ENCODE data around the gene RAP1GDS1. TPM values are rescaled to one million over a fixed set of nuclear protein-coding genes. Genes with fewer than 3 reads are reported as not detected.
"Not testable (repeated sequence)": the region's sequence is repeated elsewhere in the genome, so short reads cannot be mapped to it uniquely, and the experiment has no call there.

RAP1GDS1 gene
- total and polyA plus RNA-seq, 4 donors: 11.2 to 19.4 (median 16.0) TPM

DNA sequence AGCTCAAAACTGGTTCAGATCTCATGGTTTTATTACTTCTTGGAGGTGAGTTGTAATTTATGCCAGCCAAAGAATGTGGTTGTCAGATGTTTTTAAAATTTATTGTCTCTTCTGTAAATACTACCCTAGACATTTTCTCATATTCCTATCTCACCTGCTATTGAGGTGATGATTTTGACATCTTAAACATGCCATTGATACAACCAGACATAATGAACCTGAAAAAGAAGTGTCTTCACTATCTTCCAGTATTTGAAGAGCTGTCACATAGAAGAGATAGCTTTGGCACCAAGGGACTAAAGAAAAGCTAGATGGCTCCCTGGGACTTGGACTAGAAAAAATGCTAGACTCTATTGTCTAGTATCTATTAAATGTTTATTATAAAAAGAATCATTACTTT, 155.7 kb downstream of the RAP1GDS1 start:
- Histone ChIP-seq H3K9me3 (ENCODE audit: control insufficient read depth in 4 of 4, low read length in 3 of 4) (peaks cover 0 to 4% (median 0%) of the 10 kb centered on the region in 4 donors), H3K27ac (ENCODE audit: low read depth in 1 of 2, low read length in 2 of 2) (no peak overlapping the region), H3K4me3 (ENCODE audit: low read depth in 1 of 3, low read length in 3 of 3) (no peak overlapping the region), H3K36me3 (ENCODE audit: control insufficient read depth in 4 of 4, insufficient read depth in 3 of 4, low read depth in 1 of 4, low read length in 3 of 4) (peaks cover 4 to 12% (median 8%) of the 10 kb centered on the region in 4 donors), H3K27me3 (ENCODE audit: control insufficient read depth in 4 of 4, insufficient read depth in 4 of 4, low read length in 3 of 4) (no peaks in the 10 kb centered on the region), H3K4me1 (ENCODE audit: control insufficient read depth in 4 of 4, insufficient read depth in 4 of 4, low read length in 3 of 4) (no peaks in the 10 kb centered on the region), H3K9ac (ENCODE audit: low read depth in 1 of 2, low read length in 2 of 2) (no peak overlapping the region)
- no peak for DNase-seq (ENCODE audit: low spot score)
- TF ChIP-seq EGR1 (IDR thresholded peaks at IDR 0.05; ENCODE audit: low read depth in 2 of 2): no peak
- TF ChIP-seq JUND (IDR thresholded peaks at IDR 0.05): no peak
- TF ChIP-seq, protein P1, sequence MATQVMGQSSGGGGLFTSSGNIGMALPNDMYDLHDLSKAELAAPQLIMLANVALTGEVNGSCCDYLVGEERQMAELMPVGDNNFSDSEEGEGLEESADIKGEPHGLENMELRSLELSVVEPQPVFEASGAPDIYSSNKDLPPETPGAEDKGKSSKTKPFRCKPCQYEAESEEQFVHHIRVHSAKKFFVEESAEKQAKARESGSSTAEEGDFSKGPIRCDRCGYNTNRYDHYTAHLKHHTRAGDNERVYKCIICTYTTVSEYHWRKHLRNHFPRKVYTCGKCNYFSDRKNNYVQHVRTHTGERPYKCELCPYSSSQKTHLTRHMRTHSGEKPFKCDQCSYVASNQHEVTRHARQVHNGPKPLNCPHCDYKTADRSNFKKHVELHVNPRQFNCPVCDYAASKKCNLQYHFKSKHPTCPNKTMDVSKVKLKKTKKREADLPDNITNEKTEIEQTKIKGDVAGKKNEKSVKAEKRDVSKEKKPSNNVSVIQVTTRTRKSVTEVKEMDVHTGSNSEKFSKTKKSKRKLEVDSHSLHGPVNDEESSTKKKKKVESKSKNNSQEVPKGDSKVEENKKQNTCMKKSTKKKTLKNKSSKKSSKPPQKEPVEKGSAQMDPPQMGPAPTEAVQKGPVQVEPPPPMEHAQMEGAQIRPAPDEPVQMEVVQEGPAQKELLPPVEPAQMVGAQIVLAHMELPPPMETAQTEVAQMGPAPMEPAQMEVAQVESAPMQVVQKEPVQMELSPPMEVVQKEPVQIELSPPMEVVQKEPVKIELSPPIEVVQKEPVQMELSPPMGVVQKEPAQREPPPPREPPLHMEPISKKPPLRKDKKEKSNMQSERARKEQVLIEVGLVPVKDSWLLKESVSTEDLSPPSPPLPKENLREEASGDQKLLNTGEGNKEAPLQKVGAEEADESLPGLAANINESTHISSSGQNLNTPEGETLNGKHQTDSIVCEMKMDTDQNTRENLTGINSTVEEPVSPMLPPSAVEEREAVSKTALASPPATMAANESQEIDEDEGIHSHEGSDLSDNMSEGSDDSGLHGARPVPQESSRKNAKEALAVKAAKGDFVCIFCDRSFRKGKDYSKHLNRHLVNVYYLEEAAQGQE (IDR thresholded peaks at IDR 0.05): no peak

DNA sequence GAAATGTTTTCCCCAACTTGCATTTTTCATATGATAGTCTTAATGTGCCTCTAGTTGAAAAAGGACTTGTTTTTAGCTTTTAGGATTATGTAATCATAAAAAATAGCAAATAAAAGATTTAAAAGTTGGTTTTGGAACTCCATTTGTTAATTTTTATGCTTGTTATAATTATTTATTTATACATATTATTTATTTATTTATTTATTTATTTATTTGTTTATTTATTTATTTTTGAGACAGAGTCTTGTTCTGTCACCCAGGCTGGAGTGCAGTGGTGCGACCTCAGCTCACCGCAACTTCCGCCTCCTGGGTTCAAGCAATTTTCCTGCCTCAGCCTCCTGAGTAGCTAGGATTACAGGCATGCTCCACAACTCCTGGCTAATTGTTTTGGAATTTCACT, 159.0 kb downstream of the RAP1GDS1 start:
- H3K36me3 ChIP-seq (ENCODE audit: control insufficient read depth in 4 of 4, insufficient read depth in 3 of 4, low read depth in 1 of 4, low read length in 3 of 4): peaks cover 3 to 12% (median 8%) of the 10 kb centered on the region in 4 donors
- H3K4me3 ChIP-seq (ENCODE audit: low read depth in 1 of 3, low read length in 3 of 3); H3K9ac ChIP-seq (ENCODE audit: low read depth in 1 of 2, low read length in 2 of 2); DNase-seq (ENCODE audit: low spot score); H3K27ac ChIP-seq (ENCODE audit: low read depth in 1 of 2, low read length in 2 of 2); H3K4me1 ChIP-seq (ENCODE audit: control insufficient read depth in 4 of 4, insufficient read depth in 4 of 4, low read length in 3 of 4); H3K9me3 ChIP-seq (ENCODE audit: control insufficient read depth in 4 of 4, low read length in 3 of 4); H3K27me3 ChIP-seq (ENCODE audit: control insufficient read depth in 4 of 4, insufficient read depth in 4 of 4, low read length in 3 of 4): not testable (repeated sequence)
- WGBS: 97% methylated on average over 3 of the region's 3 CpGs

DNA sequence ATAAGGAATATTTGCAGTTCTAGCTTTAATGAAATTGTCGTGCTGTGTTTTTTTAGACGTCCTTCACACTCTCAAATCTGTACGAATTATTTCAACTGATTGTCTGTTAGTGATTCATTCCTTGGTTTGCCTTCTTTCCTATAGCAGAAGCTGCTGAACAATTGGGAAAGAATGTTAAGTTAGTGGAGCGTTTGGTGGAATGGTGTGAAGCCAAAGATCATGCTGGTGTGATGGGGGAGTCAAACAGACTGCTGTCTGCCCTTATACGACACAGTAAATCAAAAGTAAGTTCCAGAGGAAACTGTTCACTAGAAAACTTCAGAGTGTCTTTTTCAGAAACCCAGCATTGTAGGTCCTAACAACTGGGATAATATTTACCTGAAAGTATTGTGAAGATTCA, 159.9 kb downstream of the RAP1GDS1 start:
- peaks cover 3 to 12% (median 8%) of the 10 kb centered on the region in 4 donors for H3K36me3 ChIP-seq (ENCODE audit: control insufficient read depth in 4 of 4, insufficient read depth in 3 of 4, low read depth in 1 of 4, low read length in 3 of 4)
- no peaks in the 10 kb centered on the region for H3K9me3 ChIP-seq (ENCODE audit: control insufficient read depth in 4 of 4, low read length in 3 of 4)
- H3K27ac ChIP-seq (ENCODE audit: low read depth in 1 of 2, low read length in 2 of 2): no peak overlapping the region
- no peak overlapping the region for H3K4me3 ChIP-seq (ENCODE audit: low read depth in 1 of 3, low read length in 3 of 3)
- 97% methylated on average over 5 of the region's 5 CpGs for WGBS
- no peak overlapping the region for H3K9ac ChIP-seq (ENCODE audit: low read depth in 1 of 2, low read length in 2 of 2)
- no peaks in the 10 kb centered on the region for H3K4me1 ChIP-seq (ENCODE audit: control insufficient read depth in 4 of 4, insufficient read depth in 4 of 4, low read length in 3 of 4)
- TF ChIP-seq TAF1 (conservative IDR thresholded peaks at IDR 0.05) (no peak), GABPA (IDR thresholded peaks at IDR 0.05 in 1 of 2, conservative IDR thresholded peaks at IDR 0.05 in 1 of 2) (no peak), JUND (IDR thresholded peaks at IDR 0.05) (no peak), RXRA (IDR thresholded peaks at IDR 0.05) (no peak), FOXA1 (IDR thresholded peaks at IDR 0.05) (no peak)
- TF ChIP-seq, protein P2, sequence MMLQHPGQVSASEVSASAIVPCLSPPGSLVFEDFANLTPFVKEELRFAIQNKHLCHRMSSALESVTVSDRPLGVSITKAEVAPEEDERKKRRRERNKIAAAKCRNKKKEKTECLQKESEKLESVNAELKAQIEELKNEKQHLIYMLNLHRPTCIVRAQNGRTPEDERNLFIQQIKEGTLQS (IDR thresholded peaks at IDR 0.05): no peak
- TF ChIP-seq, protein P3, sequence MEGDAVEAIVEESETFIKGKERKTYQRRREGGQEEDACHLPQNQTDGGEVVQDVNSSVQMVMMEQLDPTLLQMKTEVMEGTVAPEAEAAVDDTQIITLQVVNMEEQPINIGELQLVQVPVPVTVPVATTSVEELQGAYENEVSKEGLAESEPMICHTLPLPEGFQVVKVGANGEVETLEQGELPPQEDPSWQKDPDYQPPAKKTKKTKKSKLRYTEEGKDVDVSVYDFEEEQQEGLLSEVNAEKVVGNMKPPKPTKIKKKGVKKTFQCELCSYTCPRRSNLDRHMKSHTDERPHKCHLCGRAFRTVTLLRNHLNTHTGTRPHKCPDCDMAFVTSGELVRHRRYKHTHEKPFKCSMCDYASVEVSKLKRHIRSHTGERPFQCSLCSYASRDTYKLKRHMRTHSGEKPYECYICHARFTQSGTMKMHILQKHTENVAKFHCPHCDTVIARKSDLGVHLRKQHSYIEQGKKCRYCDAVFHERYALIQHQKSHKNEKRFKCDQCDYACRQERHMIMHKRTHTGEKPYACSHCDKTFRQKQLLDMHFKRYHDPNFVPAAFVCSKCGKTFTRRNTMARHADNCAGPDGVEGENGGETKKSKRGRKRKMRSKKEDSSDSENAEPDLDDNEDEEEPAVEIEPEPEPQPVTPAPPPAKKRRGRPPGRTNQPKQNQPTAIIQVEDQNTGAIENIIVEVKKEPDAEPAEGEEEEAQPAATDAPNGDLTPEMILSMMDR (IDR thresholded peaks at IDR 0.05; ENCODE audit: low read depth, low read length, missing input control): no peak
- TF ChIP-seq, protein P4, sequence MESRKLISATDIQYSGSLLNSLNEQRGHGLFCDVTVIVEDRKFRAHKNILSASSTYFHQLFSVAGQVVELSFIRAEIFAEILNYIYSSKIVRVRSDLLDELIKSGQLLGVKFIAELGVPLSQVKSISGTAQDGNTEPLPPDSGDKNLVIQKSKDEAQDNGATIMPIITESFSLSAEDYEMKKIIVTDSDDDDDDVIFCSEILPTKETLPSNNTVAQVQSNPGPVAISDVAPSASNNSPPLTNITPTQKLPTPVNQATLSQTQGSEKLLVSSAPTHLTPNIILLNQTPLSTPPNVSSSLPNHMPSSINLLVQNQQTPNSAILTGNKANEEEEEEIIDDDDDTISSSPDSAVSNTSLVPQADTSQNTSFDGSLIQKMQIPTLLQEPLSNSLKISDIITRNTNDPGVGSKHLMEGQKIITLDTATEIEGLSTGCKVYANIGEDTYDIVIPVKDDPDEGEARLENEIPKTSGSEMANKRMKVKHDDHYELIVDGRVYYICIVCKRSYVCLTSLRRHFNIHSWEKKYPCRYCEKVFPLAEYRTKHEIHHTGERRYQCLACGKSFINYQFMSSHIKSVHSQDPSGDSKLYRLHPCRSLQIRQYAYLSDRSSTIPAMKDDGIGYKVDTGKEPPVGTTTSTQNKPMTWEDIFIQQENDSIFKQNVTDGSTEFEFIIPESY (IDR thresholded peaks at IDR 0.05): no peak
- no peaks in the 10 kb centered on the region for H3K27me3 ChIP-seq (ENCODE audit: control insufficient read depth in 4 of 4, insufficient read depth in 4 of 4, low read length in 3 of 4)
- no peak for DNase-seq (ENCODE audit: low spot score)
